HFFc6 (cell line): ENCODE data around the gene MMP21. TPM values are rescaled to one million over a fixed set of nuclear protein-coding genes. Genes with fewer than 3 reads are reported as not detected.

Experiments used
- DNase-seq: peaks from one replicate; pipeline ENCODE4 v3.0.0-alpha.2; 2018
- H3K27ac Mint-ChIP-seq: 2 replicates; pipeline ENCODE4 v1.8.0; 2020; ENCODE audit warnings: mild to moderate bottlenecking, mixed read lengths
- H3K27me3 Mint-ChIP-seq: 2 replicates; pipeline ENCODE4 v1.8.0; 2021; ENCODE audit warnings: mild to moderate bottlenecking, moderate library complexity, mixed read lengths; ENCODE audit not compliant: insufficient read depth
- H3K36me3 Mint-ChIP-seq: 2 replicates; pipeline ENCODE4 v1.8.0; 2021; ENCODE audit warnings: low read depth, mixed read lengths
- H3K4me1 Mint-ChIP-seq: 2 replicates; pipeline ENCODE4 v1.8.0; 2020; ENCODE audit warnings: low read depth, mixed read lengths
- H3K4me3 Mint-ChIP-seq: 2 replicates; pipeline ENCODE4 v1.8.0; 2020; ENCODE audit warnings: mild to moderate bottlenecking, moderate library complexity, mixed read lengths
- H3K9me3 Mint-ChIP-seq: 2 replicates; pipeline ENCODE4 v1.8.0; 2020; ENCODE audit warnings: mild to moderate bottlenecking, mixed read lengths
- CTCF ChIP-seq: fragments of 200-600 bp; sonication (generic); IDR thresholded peaks from 2 replicates; pipeline ENCODE4 v1.5.0; 2021; ENCODE audit warnings: antibody characterized with exemption, mild to moderate bottlenecking
- long read RNA-seq: library from polyadenylated mRNA; unstranded; transcript quantifications from one replicate; pipeline ENCODE4 v2.0.0, GENCODE V29; 2019
- total RNA-seq, 6 experiments: library from RNA; stranded (reverse); fragmentation: NEBNext Ultra II Directional; extraction: Animal tissue kit (Norgen Biotek cat#: 25700); gene quantifications; 2 replicates in 1 of 6; 3 replicates in 5 of 6; pipeline ENCODE4 v1.2.3, GENCODE V29; 2021

The MMP21 gene
- total RNA-seq: not detected
- long read RNA-seq: 0 reads

GRCh38 chr10:125775491-125776106 is at the start of gene MMP21:
Gene MMP21, minus strand, starts transcription at chr10:125775821. Its CDS starts 0 bp downstream, at chr10:125775821.
- no peak for DNase-seq
- H3K27ac Mint-ChIP-seq: no peak within 1 kb of the TSS
- no peaks in the 10 kb centered on the region for H3K36me3 Mint-ChIP-seq
- no peak for TF ChIP-seq CTCF
- H3K9me3 Mint-ChIP-seq: peaks cover 4% of the 10 kb centered on the region; the same call in 1 of the 2 replicates
- peaks cover 2% of the 10 kb centered on the region; the same call in 1 of the 2 replicates for H3K27me3 Mint-ChIP-seq
- H3K4me3 Mint-ChIP-seq: no peak within 1 kb of the TSS
- peaks cover 18% of the 10 kb centered on the region for H3K4me1 Mint-ChIP-seq

GRCh38 chr10:125824736-125825135 is 49.1 kb upstream of the MMP21 start:
- peaks cover 32% of the 10 kb centered on the region for H3K36me3 Mint-ChIP-seq
- peak; percentile 51 for DNase-seq
- no peak overlapping the region for H3K27ac Mint-ChIP-seq
- no peaks in the 10 kb centered on the region for H3K9me3 Mint-ChIP-seq
- peaks cover 19% of the 10 kb centered on the region for H3K4me1 Mint-ChIP-seq
- no peaks in the 10 kb centered on the region for H3K27me3 Mint-ChIP-seq
- H3K4me3 Mint-ChIP-seq: no peak overlapping the region
- TF ChIP-seq CTCF: no peak

- Mint-ChIP-seq H3K27ac (no peak overlapping the region), H3K4me3 (no peak overlapping the region), H3K36me3 (peaks cover 24% of the 10 kb centered on the region), H3K4me1 (peaks cover 19% of the 10 kb centered on the region), H3K9me3 (no peaks in the 10 kb centered on the region), H3K27me3 (no peaks in the 10 kb centered on the region)
- DNase-seq: no peak
- TF ChIP-seq CTCF: no peak
Observed at GRCh38 chr10:125823663-125824251, 48.1 kb upstream of the MMP21 start.

GRCh38 chr10:125822878-125823662 is 47.4 kb upstream of the MMP21 start, which contains the start of the genes BCCIP and UROS:
Gene BCCIP, plus strand, starts transcription at chr10:125823546. Its CDS starts 12 bp downstream, at chr10:125823558.
Gene UROS, minus strand, starts transcription at chr10:125823258. Its CDS starts 6,759 bp downstream, at chr10:125816499.
- no peaks in the 10 kb centered on the region for H3K9me3 Mint-ChIP-seq
- TF ChIP-seq CTCF: no peak
- no peaks in the 10 kb centered on the region for H3K27me3 Mint-ChIP-seq
- DNase-seq: peak; percentile 79
- H3K4me1 Mint-ChIP-seq: peaks cover 15% of the 10 kb centered on the region
- peak within 1 kb of the TSS; percentile 83 for H3K4me3 Mint-ChIP-seq
- H3K27ac Mint-ChIP-seq: no peak within 1 kb of the TSS
- peaks cover 17% of the 10 kb centered on the region for H3K36me3 Mint-ChIP-seq

- Mint-ChIP-seq H3K27ac (no peak overlapping the region), H3K4me3 (no peak overlapping the region), H3K9me3 (no peaks in the 10 kb centered on the region)
Observed at GRCh38 chr10:125820701-125821100, 45.1 kb upstream of the MMP21 start.

More at GRCh38 chr10:125820701-125821100, 45.1 kb upstream of the MMP21 start:
- no peak for TF ChIP-seq CTCF
- Mint-ChIP-seq H3K36me3 (peaks cover 6% of the 10 kb centered on the region), H3K4me1 (peaks cover 12% of the 10 kb centered on the region), H3K27me3 (no peaks in the 10 kb centered on the region)
- no peak for DNase-seq
